SH-SY5Y (cell line): ENCODE data around the gene SMYD1.

Experiments
- GATA2 ChIP-seq: IDR thresholded peaks from 2 replicates; pipeline ENCODE4 v1.6.1; 2011; ENCODE audit warnings: mild to moderate bottlenecking, low read depth, low read length
- GATA3 ChIP-seq: IDR thresholded peaks from 2 replicates; pipeline ENCODE4 v1.6.1; 2011; ENCODE audit warnings: low read depth, mild to moderate bottlenecking, low read length, moderate library complexity

DNA sequence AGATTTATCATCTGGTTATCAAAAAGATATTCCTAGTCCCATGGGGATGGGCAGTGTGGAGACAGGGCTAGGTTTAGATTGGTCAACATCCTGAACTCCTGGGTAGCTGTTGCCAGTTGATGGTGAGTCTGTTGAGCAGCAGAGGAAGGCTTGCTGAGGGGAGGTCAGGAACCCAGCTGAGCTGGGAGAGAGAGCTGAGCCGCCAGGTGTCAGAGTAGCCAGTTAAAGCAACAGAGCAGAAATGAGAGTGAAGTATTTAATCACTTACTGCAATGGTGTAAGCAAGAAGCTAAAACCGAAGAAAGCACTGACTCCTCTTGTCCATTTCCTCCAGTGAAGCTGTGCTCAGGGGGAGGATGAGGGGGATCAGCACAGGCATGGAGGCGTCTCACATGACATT is 29.6 kb downstream of the SMYD1 start:
- TF ChIP-seq GATA2: no peak
- TF ChIP-seq GATA3: no peak
